Activated T-cell treated with anti-CD3 and anti-CD28 coated beads, Interleukin-2, amount 50 U/mL, for 4 hours (primary cell): ENCODE data around the gene PABPC1L2B. TPM values are rescaled to one million over a fixed set of nuclear protein-coding genes. Genes with fewer than 3 reads are reported as not detected.
"Not testable (repeated sequence)": the region's sequence is repeated elsewhere in the genome, so short reads cannot be mapped to it uniquely, and the experiment has no call there.

Experiments
- ATAC-seq, 2 donors: fragments of 200-7000 bp; cut with Tn5 transposase; one replicate each; pipeline ENCODE4 v1.10.0; 2021
- DNase-seq: peaks from one replicate; pipeline ENCODE4 v3.0.0-alpha.2; 2020
- H3K27me3 Mint-ChIP-seq: one replicate; pipeline ENCODE4 v1.8.0; 2021; ENCODE audit warnings: low read depth, mixed read lengths
- H3K36me3 Mint-ChIP-seq: one replicate; pipeline ENCODE4 v1.8.0; 2022; ENCODE audit warnings: mixed read lengths; ENCODE audit not compliant: insufficient read depth
- H3K4me1 Mint-ChIP-seq: one replicate; pipeline ENCODE4 v1.8.0; 2021; ENCODE audit warnings: low read depth, mixed read lengths
- H3K4me3 Mint-ChIP-seq: one replicate; pipeline ENCODE4 v1.8.0; 2021; ENCODE audit warnings: mild to moderate bottlenecking, moderate library complexity, mixed read lengths
- H3K9me3 Mint-ChIP-seq: one replicate; pipeline ENCODE4 v1.8.0; 2021; ENCODE audit warnings: mixed read lengths
- total RNA-seq, 3 donors: library from RNA; stranded (reverse); gene quantifications; one replicate each; pipeline ENCODE4 v1.2.1, GENCODE V29; 2021

Gene PABPC1L2B
- not detected for total RNA-seq

DNA sequence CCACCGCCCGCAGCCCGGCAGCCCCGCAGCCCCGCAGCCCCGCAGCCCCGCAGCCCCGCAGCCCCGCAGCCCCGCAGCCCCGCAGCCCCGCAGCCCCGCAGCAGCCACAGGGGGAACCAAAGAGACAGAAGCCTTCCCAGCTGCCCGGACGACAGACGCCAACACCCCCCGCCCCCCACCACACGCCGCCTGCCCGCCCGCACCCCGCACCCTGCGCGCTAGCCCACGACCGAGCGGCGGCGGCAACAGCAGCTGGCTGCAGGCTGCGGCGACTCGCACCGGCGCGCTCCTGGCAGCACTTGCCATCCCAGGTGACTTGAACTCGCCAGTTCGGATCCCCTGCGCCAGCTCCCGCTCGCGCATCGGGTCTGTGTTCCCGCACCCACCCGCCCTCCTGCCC, at the start of gene PABPC1L2B:
Gene PABPC1L2B, plus strand, starts transcription at position 207 of the 400 bp plus-strand sequence. CDS start 704 bp downstream, outside the sequence.
- DNase-seq, H3K27me3 Mint-ChIP-seq, H3K4me3 Mint-ChIP-seq, ATAC-seq, H3K36me3 Mint-ChIP-seq, H3K9me3 Mint-ChIP-seq, H3K4me1 Mint-ChIP-seq: not testable (repeated sequence)

DNA sequence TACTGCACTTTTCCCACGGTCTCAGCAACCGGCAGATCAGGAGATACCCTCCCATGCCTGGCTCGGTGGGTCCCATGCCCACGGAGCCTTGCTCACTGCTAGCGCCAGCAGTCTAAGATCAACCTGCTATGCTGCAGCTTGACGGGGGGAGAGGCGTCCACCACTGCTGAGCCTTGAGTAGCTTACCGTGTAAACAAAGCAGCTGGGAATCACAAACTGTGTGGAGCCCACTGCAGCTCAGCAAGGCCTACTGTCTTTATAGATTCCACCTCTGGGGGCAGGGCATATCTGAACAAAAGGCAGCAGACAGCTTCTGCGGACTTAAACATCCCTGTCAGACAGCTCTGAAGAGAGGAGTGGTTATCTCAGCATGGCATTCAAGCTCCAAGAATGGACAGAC, 42.8 kb upstream of the PABPC1L2B start:
- not testable (repeated sequence) for H3K36me3 Mint-ChIP-seq, H3K9me3 Mint-ChIP-seq, ATAC-seq, H3K4me1 Mint-ChIP-seq, H3K27me3 Mint-ChIP-seq, DNase-seq, H3K4me3 Mint-ChIP-seq

DNA sequence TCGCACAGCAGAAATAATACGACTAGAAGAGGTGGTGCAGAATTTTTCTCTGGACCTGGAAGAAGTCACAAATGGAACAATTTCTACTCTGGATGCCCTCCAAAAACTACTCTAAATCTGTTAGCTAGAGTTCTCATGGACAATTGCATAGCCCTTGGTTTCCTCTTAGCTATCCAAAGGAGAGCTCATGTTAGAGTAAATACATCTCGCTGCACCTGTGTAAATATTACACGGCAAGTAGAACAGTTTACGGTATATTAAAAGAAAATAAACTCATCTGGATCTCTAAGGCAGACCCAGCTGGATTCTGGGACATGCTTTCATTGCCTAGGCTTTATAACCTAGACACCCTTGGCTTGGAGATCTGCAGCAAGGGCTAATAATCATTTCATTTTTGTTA, 30.9 kb upstream of the PABPC1L2B start:
- not testable (repeated sequence) for H3K4me3 Mint-ChIP-seq, H3K4me1 Mint-ChIP-seq, ATAC-seq, H3K36me3 Mint-ChIP-seq, DNase-seq, H3K9me3 Mint-ChIP-seq, H3K27me3 Mint-ChIP-seq

DNA sequence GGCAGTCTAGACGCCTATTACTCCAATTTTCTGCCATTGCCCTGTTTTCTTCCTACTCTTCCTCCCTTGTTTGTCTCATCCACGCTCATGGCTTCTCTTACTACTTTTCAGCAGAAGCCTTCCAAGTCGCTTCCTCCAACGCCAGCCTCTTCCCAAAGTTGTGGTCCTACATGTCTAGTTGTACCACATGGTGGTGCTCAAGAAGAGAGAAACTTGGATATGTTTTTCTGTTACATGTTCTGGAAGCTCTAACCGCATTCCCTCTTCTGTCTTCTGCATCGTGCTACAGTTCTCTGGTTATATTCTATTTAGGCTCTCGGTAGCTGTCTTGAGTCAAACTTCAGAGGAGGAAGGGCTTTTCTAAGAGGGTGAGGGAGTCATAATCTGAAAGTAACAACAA, 27.9 kb upstream of the PABPC1L2B start:
- H3K9me3 Mint-ChIP-seq, DNase-seq, H3K27me3 Mint-ChIP-seq, ATAC-seq, H3K4me1 Mint-ChIP-seq, H3K4me3 Mint-ChIP-seq, H3K36me3 Mint-ChIP-seq: not testable (repeated sequence)

DNA sequence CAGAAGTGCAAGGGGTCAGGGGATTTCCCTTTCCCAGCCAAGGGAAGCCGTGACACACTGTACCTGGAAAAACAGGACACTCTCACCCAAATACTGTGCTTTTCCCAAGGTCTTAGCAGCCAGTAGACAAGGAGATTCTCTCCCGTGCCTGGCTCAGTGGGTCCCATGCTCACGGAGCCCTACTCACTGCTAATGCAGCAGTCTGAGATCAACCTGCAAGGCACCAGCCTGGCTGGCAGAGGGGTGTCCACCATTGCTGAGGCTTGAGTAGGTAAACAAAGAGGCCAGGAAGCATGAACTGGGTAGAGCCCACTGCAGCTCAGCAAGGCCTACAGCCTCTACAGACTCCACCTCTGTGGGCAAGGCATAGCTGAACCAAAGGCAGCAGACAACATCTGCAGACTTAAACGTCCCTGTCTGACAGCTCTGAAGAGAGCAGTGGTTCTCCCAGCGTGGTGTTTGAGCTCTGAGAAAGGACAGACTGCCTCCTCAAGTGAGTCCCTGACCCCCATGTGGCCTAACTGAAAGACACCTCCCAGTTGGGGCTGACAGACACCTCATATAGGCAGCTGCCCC, 21.8 kb upstream of the PABPC1L2B start:
- not testable (repeated sequence) for H3K9me3 Mint-ChIP-seq, H3K27me3 Mint-ChIP-seq, H3K4me3 Mint-ChIP-seq, DNase-seq, ATAC-seq, H3K4me1 Mint-ChIP-seq, H3K36me3 Mint-ChIP-seq

DNA sequence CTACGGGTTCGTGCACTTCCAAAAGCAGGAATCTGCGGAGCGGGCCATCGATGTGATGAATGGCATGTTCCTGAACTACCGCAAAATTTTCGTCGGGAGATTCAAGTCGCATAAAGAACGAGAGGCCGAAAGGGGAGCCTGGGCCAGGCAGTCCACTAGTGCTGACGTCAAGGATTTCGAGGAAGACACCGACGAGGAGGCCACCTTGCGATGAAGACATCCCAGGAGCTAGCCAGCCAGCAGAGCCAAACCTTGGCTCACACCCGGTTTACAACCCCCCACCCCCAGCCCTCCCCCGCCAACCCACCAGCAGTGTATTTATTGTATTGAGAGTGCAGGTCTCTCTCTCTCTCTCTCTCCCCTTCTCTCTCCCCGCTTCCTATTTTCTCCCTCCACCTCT, 1.3 kb downstream of the PABPC1L2B start:
- not testable (repeated sequence) for H3K27me3 Mint-ChIP-seq, H3K36me3 Mint-ChIP-seq, H3K4me3 Mint-ChIP-seq, H3K9me3 Mint-ChIP-seq, DNase-seq, ATAC-seq, H3K4me1 Mint-ChIP-seq

DNA sequence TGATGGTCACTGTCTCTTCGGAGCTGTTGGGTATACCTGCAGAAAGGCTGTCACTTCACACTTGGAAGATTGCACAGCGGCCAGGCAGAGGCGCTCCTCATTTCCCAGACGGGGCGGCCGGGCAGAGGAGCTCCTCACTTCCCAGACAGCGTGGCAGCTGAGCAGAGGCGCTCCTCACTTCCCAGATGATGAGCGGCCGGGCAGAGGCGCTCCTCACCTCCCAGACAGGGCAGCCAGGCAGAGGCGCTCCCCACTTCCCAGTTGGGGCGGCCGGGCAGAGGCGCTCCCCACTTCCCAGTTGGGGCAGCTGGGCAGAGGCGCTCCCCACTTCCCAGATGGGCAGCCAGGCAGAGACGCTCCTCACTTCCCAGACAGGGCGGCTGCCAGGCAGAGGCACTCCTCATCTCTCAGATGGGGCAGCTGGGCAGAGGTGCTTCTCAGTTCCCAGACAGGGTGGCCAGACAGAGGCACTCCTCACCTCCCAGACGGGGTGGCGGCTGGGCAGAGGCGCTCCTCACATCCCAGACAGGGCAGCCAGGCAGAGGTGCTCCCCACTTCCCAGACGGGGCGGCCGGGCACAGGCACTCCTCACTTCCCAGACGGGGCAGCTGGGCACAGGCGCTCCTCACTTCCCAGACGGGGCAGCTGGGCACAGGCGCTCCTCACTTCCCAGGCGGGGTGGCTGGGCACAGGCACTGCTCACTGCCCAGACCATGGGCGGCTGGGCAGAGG, 18.8 kb downstream of the PABPC1L2B start:
- Mint-ChIP-seq H3K36me3 (no peaks in the 10 kb centered on the region), H3K9me3 (peaks cover 9% of the 10 kb centered on the region), H3K4me1 (no peaks in the 10 kb centered on the region), H3K27me3 (peaks cover 1% of the 10 kb centered on the region), H3K4me3 (no peak overlapping the region)
- DNase-seq (no peak), ATAC-seq (no peak)

DNA sequence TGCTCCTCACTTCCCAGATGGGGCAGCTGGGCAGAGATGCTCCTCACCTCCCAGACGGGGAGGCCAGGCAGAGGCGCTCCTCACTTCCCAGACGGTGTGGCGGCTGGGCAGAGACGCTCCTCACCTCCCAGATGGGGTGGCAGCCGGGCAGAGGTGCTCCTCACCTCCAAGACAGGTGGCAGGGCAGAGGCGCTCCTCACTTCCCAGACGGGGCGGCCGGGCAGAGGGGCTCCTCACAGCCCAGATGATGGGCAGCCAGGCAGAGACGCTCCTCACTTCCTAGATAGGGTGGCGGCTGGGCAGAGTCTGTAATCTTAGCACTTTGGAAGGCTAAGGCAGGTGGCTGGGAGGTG, 19.3 kb downstream of the PABPC1L2B start:
- not testable (repeated sequence) for H3K27me3 Mint-ChIP-seq, H3K4me1 Mint-ChIP-seq, DNase-seq, H3K4me3 Mint-ChIP-seq, H3K36me3 Mint-ChIP-seq, H3K9me3 Mint-ChIP-seq, ATAC-seq

DNA sequence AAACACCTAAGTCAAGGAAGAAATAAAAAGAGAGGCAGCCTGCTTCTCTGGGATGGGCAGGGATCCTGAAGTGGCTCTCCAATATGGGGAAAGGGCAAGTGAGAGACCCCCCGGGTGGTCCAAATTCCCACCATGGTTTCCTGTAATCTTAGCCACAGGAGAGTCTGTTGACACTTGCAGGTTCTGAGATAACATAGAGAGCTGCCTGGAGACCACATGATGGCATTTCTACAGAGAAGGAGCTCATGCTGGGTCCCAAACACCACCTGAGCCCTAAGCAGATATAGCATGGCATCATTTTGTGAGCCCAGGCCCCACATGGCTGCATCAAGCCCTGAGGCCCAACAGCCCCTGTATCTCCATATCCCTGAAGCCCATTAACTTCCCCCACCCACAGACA, 26.1 kb downstream of the PABPC1L2B start:
- ATAC-seq, result no peak
- H3K27me3 Mint-ChIP-seq, result peaks cover 1% of the 10 kb centered on the region
- H3K4me3 Mint-ChIP-seq, result no peak overlapping the region
- H3K36me3 Mint-ChIP-seq, result no peaks in the 10 kb centered on the region
- no peaks in the 10 kb centered on the region for H3K4me1 Mint-ChIP-seq
- peaks cover 17% of the 10 kb centered on the region for H3K9me3 Mint-ChIP-seq
- no peak for DNase-seq

Other genes starting within 250 kb of the PABPC1L2B start
- gene DMRTC1B, start 226.0 kb upstream of the PABPC1L2B start, total RNA-seq, result not detected
- not detected for gene FAM236B, start 220.3 kb upstream of the PABPC1L2B start, total RNA-seq
- gene FAM236D, start 194.7 kb upstream of the PABPC1L2B start, total RNA-seq, result not detected
- gene FAM236C, start 90.3 kb upstream of the PABPC1L2B start, total RNA-seq, result not detected
- not detected for gene FAM236A, start 64.7 kb upstream of the PABPC1L2B start, total RNA-seq
- gene DMRTC1, start 59.1 kb upstream of the PABPC1L2B start, total RNA-seq, result not detected
- not detected for gene PABPC1L2A, start 76.6 kb downstream of the PABPC1L2B start, total RNA-seq
- 1 to 10 TPM; 2.7 to 3.5 (median 3.1) TPM for gene NAP1L2, start 211.9 kb downstream of the PABPC1L2B start, total RNA-seq